CD4-positive, alpha-beta T cell treated with Interleukin-15 for 1 hour (primary cell): ENCODE results near the gene MALSU1.

Experiments used
- DNase-seq: peaks from one replicate; pipeline ENCODE4 v3.0.0-alpha.2; 2020

Gene MALSU1

GRCh38 chr7:23337374-23337773 lies 38.2 kb downstream of the MALSU1 start:
- no peak for DNase-seq

- DNase-seq: no peak
Measured at GRCh38 chr7:23338439-23338838, 39.3 kb downstream of the MALSU1 start.

DNA sequence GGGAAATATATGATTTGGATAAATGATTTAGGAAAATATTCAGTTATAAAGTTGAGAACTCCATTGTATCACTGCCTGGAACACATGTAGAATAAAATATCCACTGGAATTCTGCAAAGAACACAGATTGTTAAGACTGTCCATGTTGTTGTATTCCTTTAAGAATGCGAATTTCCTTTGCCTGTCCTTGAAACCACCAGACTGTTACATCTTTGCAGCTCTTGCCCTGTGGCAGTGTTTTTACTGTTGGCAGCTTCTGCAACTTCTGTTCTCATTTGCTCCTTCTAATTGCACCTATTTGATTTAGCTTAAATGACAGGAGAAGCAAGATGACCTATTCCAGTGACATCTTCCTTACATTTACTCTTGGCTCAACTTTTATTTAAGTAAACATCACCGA lies 39.7 kb downstream of the MALSU1 start:
- DNase-seq: no peak

- no peak for DNase-seq
Measured at GRCh38 chr7:23341846-23342598, 42.9 kb downstream of the MALSU1 start.

DNA sequence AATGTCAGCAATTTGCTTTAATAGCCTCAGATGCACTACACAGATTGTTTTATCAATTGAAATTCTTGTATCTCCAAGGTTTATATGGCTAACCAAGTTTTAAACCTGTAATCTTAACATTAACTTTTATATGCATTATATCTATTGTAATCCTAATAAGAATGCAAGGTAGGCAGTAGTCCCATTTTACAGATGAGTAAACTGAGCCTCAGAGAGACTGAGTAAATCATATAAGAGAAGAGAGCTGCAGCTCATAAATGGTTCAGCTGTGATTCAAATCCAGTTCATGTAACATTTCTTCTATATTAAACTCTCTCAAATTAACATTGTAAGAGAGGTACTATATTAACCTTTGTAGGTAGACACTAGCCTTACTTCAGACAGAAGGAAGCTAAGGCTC lies 44.0 kb downstream of the MALSU1 start:
- DNase-seq: no peak

DNA sequence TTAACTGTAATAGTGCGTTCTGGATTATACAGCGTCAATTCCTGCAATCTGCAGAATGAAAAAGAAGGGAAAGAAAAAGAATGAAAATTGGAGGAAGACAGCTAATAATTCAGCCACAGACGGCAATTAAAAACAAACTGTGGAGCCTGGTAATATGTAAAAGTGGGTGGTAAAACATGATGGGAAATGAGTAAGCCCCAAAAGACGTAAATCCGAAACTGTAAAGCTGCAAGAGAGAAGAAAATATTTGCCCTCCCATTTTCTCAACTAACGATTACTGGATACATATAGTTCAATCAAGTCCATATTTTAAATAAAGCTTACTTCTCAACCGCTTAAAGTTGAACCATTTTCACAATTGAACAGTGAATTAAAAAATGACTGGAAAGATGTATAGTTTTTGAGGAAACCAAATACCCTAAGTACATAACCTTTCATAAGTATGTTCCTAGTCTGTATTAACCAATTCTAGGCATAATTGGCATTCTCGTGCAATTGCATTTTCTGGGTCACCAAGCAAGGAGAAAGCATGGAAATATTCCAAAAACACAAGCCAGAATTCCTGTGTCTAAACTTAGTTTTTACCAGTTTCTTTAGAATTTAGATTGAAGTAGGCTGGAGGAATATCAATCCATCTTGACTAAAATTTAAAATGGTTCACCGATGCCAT lies 44.8 kb downstream of the MALSU1 start:
- no peak for DNase-seq

DNA sequence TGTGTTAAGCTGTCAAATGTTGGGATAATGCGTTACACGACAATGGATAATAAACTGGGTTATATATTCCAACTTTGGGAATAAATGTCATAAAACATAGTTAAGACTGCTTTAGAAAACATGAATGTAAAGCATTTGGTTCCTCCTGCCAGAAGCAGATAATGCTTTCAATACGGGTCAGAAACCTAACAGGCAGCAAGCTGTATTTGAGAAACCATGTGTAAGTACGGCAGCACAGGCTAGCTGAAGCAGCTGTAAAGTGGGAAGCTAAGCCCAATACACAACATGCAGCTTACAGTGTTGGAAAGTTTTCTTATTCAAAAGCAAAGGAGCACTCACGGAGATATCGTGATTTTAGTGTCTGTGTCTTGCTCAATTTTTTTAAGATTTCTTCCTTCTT lies 46.5 kb downstream of the MALSU1 start:
- no peak for DNase-seq

- no peak for DNase-seq
Measured at GRCh38 chr7:23346316-23346715, 47.2 kb downstream of the MALSU1 start.

DNA sequence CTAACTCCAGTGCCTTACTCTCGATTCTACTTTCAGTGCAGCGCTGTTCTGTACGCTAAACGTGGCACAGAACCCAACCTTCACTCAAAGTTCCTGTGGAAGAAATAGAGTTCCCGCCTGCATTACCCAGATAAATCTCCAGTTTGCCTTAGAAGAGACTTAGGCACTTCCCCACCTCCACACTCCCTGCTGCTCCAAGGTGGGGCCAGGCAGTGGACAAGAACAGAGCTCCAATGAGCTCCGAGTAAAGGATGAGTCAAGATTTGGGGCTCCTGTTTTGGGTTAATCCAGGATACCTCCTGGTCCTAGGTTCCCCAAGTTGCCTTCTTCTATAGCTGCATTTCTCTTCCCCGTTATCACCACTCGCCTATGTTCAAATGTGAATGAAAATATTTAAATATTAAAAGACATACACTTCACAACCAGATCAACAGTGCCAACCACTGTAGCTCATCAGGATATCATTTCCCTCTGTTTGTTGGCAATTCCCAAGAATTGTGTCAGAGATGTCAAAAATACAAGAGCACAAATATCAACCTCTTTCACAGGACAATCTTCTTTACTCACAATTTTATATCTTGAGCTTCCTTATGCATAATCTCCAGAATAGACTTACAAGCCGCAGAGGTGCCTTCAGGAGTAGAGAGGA lies 48.0 kb downstream of the MALSU1 start:
- no peak for DNase-seq

- DNase-seq: no peak
Measured at GRCh38 chr7:23347682-23348180, 48.6 kb downstream of the MALSU1 start.

- no peak for DNase-seq
Measured at GRCh38 chr7:23349484-23350157, 50.5 kb downstream of the MALSU1 start.

DNA sequence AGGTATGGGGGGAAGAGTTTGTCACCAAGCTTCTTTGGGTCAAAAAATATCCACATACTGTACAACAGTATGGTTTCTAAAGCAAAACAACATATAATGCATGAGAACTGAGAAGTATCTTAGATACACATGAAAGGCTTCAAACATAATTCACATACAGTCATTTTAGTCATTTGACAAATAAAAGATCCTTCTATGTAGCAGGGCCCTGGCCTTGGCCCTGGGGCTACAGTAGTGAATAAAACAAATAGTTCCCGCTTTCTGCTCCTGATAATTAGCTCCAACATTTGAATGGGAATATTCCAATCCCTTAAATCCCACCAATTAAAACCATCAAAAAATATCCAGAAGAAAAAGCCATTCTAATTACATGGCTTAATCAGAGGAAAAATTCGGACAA lies 51.3 kb downstream of the MALSU1 start:
- no peak for DNase-seq

DNA sequence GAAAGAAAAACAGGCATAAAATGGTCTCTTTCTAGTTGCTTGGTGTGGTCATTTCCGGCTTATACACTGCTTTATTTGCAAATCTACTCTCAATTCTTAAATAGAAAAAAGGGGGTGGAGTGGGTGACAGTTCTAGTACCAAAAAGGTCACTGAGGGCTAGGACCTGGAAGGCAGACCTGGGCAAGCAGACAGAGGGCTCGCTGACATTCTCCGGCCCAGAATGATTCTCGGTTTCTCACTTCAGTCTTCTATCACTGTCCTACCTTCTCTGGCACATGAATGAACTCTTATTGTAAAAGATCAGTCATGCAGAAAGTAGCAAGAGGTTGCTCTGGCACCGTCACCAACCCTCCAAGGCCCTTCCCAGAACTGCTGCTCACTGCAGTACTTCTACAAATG lies 54.0 kb downstream of the MALSU1 start:
- DNase-seq: no peak

DNA sequence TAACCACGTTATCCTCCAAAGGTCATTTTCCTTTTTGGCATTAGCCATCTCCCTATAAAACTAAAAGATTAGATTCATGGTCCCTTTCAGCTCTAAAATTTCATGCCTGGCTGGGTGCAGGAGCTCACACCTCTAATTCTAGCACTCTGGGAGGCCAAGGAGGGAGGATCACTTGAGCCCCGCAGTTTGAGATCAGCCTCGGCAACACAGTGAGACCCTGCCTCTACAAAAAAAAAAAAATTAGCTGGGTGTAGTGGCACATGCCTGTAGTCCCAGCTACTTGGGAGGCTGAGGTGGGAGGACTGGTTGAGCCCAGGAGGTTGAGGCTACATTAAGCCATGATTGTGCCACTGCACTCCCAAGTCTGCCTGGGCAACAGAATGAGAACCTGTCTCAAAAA lies 57.0 kb downstream of the MALSU1 start:
- no peak for DNase-seq

- DNase-seq: no peak
Measured at GRCh38 chr7:23356726-23357125, 57.6 kb downstream of the MALSU1 start.

GRCh38 chr7:23357190-23358093 lies 58.3 kb downstream of the MALSU1 start:
- no peak for DNase-seq

GRCh38 chr7:23358152-23358674 lies 59.1 kb downstream of the MALSU1 start:
- no peak for DNase-seq
